SK-N-SH (cell line): ENCODE results near the gene PEBP1.

ENCODE experiments used
- EZH2phosphoT487 ChIP-seq: fragments of 200-600 bp; sonication (generic); IDR thresholded peaks from 2 replicates; pipeline ENCODE4 v1.6.1; 2017; ENCODE audit warnings: low read depth, mixed run types, mild to moderate bottlenecking, antibody characterized with exemption, moderate library complexity, borderline replicate concordance
- FOSL2 ChIP-seq: IDR thresholded peaks from 2 replicates; pipeline ENCODE4 v1.4.0; 2012; ENCODE audit warnings: low read depth, mild to moderate bottlenecking, moderate library complexity, borderline replicate concordance
- FOXJ3 ChIP-seq: sonication (generic); formaldehyde crosslinking; IDR thresholded peaks from 2 replicates; pipeline ENCODE4 v1.5.1; 2020; ENCODE audit warnings: mild to moderate bottlenecking, missing genetic modification reagents
- RAD21 ChIP-seq: IDR thresholded peaks from 2 replicates; pipeline ENCODE4 v1.6.1; 2012; ENCODE audit warnings: mild to moderate bottlenecking, low read length
- SMC3 ChIP-seq: IDR thresholded peaks from 2 replicates; pipeline ENCODE4 v1.6.1; 2012; ENCODE audit warnings: low read depth, low read length, improper control_type of control experiment
- TF ChIP-seq, protein P1 (sequence below): fragments of 200-600 bp; sonication (generic); IDR thresholded peaks from 2 replicates; pipeline ENCODE4 v1.6.1; 2017; ENCODE audit warnings: antibody characterized with exemption, mild to moderate bottlenecking, moderate library complexity
- TF ChIP-seq, protein P2 (sequence below): fragments of 150-350 bp; IDR thresholded peaks from 2 replicates; pipeline ENCODE4 v1.6.1; 2017; ENCODE audit warnings: antibody characterized with exemption, low read length, low read depth, borderline replicate concordance
- TF ChIP-seq, protein P3 (sequence below): IDR thresholded peaks from 2 replicates; pipeline ENCODE4; 2012

DNA sequence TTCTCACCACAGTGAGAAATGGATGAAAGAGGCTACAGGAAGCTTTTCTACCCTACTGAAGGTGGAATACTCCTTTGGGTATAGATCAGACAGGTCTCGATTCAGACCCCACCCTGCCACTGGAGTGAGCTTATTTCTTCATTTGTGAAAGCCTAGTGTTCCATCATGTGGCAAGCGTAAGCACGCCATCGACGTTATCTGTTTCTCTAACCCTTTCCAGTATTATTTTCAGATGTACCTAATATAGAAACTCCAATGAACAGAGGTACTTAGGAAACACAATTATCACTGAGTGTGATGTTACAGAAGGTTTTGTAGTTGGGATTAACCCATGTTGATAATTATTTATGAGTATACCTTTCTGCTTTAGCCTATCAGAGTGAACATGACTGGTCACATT is 12.4 kb downstream of the PEBP1 start:
- TF ChIP-seq, protein P1, sequence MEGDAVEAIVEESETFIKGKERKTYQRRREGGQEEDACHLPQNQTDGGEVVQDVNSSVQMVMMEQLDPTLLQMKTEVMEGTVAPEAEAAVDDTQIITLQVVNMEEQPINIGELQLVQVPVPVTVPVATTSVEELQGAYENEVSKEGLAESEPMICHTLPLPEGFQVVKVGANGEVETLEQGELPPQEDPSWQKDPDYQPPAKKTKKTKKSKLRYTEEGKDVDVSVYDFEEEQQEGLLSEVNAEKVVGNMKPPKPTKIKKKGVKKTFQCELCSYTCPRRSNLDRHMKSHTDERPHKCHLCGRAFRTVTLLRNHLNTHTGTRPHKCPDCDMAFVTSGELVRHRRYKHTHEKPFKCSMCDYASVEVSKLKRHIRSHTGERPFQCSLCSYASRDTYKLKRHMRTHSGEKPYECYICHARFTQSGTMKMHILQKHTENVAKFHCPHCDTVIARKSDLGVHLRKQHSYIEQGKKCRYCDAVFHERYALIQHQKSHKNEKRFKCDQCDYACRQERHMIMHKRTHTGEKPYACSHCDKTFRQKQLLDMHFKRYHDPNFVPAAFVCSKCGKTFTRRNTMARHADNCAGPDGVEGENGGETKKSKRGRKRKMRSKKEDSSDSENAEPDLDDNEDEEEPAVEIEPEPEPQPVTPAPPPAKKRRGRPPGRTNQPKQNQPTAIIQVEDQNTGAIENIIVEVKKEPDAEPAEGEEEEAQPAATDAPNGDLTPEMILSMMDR, result no peak
- TF ChIP-seq, protein P2, sequence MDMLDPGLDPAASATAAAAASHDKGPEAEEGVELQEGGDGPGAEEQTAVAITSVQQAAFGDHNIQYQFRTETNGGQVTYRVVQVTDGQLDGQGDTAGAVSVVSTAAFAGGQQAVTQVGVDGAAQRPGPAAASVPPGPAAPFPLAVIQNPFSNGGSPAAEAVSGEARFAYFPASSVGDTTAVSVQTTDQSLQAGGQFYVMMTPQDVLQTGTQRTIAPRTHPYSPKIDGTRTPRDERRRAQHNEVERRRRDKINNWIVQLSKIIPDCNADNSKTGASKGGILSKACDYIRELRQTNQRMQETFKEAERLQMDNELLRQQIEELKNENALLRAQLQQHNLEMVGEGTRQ, result no peak
- TF ChIP-seq FOSL2 (no peak), FOXJ3 (CRISPR knock-in tag) (no peak), RAD21 (no peak), EZH2phosphoT487 (no peak), SMC3 (no peak)
- TF ChIP-seq, protein P3, sequence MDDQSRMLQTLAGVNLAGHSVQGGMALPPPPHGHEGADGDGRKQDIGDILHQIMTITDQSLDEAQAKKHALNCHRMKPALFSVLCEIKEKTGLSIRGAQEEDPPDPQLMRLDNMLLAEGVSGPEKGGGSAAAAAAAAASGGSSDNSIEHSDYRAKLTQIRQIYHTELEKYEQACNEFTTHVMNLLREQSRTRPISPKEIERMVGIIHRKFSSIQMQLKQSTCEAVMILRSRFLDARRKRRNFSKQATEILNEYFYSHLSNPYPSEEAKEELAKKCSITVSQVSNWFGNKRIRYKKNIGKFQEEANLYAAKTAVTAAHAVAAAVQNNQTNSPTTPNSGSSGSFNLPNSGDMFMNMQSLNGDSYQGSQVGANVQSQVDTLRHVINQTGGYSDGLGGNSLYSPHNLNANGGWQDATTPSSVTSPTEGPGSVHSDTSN, result no peak
